Measurements from ENCODE around the gene TMEM176A. TPM values are rescaled to one million over a fixed set of nuclear protein-coding genes. Genes with fewer than 3 reads are reported as not detected.

The TMEM176A gene
- total and polyA plus RNA-seq, 2 donors (not counting 1 experiment from before 2014, with no cell fraction given) = 0.12 to 14.2 TPM

DNA sequence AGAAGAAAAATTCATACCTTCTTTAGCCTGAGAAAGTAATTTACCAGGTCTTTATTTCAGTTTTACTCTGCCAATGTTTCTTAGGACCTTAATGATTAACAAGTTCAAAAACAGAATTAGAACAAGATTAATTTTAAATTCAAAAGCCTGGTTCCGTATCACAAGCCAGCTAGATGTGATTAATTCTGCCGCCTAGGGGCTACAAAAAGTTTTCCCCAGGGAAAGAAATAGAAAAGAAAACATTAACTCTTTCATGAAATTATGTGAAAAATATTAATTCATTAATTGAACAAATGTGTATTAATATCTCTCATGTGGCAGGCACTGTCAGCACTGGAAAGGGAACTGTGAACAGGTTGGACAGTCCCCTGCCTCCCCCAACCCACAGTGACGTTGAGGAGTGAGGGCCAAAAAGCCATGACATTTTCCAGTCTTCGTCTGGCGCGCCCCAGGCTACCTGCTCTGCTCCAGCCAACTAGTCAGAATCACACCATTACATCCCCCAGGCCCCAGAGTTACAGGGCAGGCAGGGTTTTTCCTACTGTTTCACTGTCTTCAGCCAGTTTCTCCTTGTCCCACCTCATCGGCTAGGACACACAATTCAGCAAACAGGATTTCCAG, 20.1 kb downstream of the TMEM176A start:
- Histone ChIP-seq H3K27ac (ENCODE audit: insufficient read depth, low read length) (no peak overlapping the region), H3K79me2 (ENCODE audit: control insufficient read depth, insufficient read depth, low read length) (no peaks in the 10 kb centered on the region), H4K20me1 (ENCODE audit: control insufficient read depth, extremely low read depth, insufficient read depth, low read length) (no peaks in the 10 kb centered on the region), H3K27me3 (ENCODE audit: control insufficient read depth, insufficient read depth, low read length) (no peaks in the 10 kb centered on the region), H3K4me3 (replicated peaks in 1 of 4; ENCODE audit: control extremely low read depth in 1 of 4, insufficient read depth in 1 of 4, low read depth in 3 of 4, low read length in 4 of 4) (no peak overlapping the region), H3K9me3 (ENCODE audit: control insufficient read depth, insufficient read depth, low read depth, low read length) (no peaks in the 10 kb centered on the region), H3K4me2 (ENCODE audit: extremely low read depth, insufficient read depth, low read length) (no peak overlapping the region), H2AFZ (ENCODE audit: low read length) (no peak overlapping the region), H3K9ac (ENCODE audit: insufficient read depth, low read length) (no peak overlapping the region), H3K4me1 (ENCODE audit: control insufficient read depth, extremely low read depth, insufficient read depth, low read length) (no peaks in the 10 kb centered on the region), H3K36me3 (ENCODE audit: control insufficient read depth, insufficient read depth, low read length) (no peaks in the 10 kb centered on the region)
- DNase-seq (ENCODE audit: low read depth in 2 of 2) = no peak
- TF ChIP-seq EZH2 (IDR thresholded peaks at IDR 0.05; ENCODE audit: low read length, missing control alignments) = no peak
- TF ChIP-seq, protein P1, sequence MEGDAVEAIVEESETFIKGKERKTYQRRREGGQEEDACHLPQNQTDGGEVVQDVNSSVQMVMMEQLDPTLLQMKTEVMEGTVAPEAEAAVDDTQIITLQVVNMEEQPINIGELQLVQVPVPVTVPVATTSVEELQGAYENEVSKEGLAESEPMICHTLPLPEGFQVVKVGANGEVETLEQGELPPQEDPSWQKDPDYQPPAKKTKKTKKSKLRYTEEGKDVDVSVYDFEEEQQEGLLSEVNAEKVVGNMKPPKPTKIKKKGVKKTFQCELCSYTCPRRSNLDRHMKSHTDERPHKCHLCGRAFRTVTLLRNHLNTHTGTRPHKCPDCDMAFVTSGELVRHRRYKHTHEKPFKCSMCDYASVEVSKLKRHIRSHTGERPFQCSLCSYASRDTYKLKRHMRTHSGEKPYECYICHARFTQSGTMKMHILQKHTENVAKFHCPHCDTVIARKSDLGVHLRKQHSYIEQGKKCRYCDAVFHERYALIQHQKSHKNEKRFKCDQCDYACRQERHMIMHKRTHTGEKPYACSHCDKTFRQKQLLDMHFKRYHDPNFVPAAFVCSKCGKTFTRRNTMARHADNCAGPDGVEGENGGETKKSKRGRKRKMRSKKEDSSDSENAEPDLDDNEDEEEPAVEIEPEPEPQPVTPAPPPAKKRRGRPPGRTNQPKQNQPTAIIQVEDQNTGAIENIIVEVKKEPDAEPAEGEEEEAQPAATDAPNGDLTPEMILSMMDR (conservative IDR thresholded peaks at IDR 0.05 in 1 of 2, IDR thresholded peaks at IDR 0.05 in 1 of 2; ENCODE audit: low read depth in 1 of 2, low read length in 2 of 2) = no peak

DNA sequence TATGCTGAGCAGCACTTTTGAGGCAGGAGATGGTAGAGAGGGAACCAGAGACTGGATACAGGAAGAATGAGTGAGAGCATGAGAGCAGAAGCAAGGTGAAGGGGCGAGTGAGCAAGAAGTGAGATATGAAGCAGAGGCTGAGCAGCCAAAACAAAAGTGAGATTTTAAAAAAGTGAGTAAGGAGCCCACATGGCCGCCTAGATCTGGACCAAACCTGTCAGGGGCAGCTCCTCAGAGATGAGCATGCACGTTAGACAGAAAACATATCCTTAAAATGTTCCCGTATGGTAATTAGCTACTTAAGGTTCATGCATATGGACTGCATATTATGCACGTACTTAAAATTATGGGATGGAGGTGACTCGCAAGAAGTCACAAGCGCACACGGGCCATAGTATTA, 22.5 kb downstream of the TMEM176A start:
- no peak for DNase-seq (ENCODE audit: low read depth in 2 of 2)
- H3K4me2 ChIP-seq (ENCODE audit: extremely low read depth, insufficient read depth, low read length) = no peak overlapping the region
- H3K9me3 ChIP-seq (ENCODE audit: control insufficient read depth, insufficient read depth, low read depth, low read length) = no peaks in the 10 kb centered on the region
- H3K27me3 ChIP-seq (ENCODE audit: control insufficient read depth, insufficient read depth, low read length) = no peaks in the 10 kb centered on the region
- H3K27ac ChIP-seq (ENCODE audit: insufficient read depth, low read length) = no peak overlapping the region
- H3K4me3 ChIP-seq (replicated peaks in 1 of 4; ENCODE audit: control extremely low read depth in 1 of 4, insufficient read depth in 1 of 4, low read depth in 3 of 4, low read length in 4 of 4) = no peak overlapping the region
- no peak for TF ChIP-seq EZH2 (IDR thresholded peaks at IDR 0.05; ENCODE audit: low read length, missing control alignments)
- TF ChIP-seq, protein P1 (conservative IDR thresholded peaks at IDR 0.05 in 1 of 2, IDR thresholded peaks at IDR 0.05 in 1 of 2; ENCODE audit: low read depth in 1 of 2, low read length in 2 of 2) = no peak
- H3K9ac ChIP-seq (ENCODE audit: insufficient read depth, low read length) = no peak overlapping the region
- no peaks in the 10 kb centered on the region for H3K4me1 ChIP-seq (ENCODE audit: control insufficient read depth, extremely low read depth, insufficient read depth, low read length)
- no peaks in the 10 kb centered on the region for H4K20me1 ChIP-seq (ENCODE audit: control insufficient read depth, extremely low read depth, insufficient read depth, low read length)
- H3K36me3 ChIP-seq (ENCODE audit: control insufficient read depth, insufficient read depth, low read length) = no peaks in the 10 kb centered on the region
- no peaks in the 10 kb centered on the region for H3K79me2 ChIP-seq (ENCODE audit: control insufficient read depth, insufficient read depth, low read length)
- no peak overlapping the region for H2AFZ ChIP-seq (ENCODE audit: low read length)

DNA sequence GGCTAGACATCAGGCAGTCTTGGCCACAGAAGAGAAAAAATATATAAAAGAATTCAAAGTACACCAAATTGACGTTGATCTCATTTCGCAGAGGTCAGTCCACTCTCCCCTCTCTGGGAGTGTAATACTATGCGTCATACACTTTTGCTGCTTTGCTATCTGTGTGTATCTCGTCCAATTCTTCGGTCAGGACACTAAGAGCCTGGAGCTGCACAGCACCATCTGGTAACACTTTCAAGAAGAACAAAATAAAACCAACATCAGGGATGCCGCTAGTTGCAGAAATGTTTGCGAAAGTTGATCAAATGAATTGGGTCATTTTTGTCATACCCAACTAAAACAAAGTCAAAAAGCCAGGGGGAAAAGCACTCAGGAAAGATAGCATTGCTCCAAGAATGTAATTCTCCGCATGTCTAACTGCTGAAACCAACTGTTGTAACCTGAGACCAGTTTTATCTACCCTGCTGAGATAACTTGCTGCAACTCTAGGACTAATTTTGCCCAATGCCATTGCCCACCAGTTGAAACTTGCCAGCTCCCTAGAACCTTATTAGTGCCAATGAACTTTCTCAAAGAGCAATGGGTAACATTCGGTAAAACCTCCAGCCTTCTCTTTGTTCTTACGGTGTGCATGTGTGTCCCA, 23.0 kb downstream of the TMEM176A start:
- Histone ChIP-seq H2AFZ (ENCODE audit: low read length) (no peak overlapping the region), H3K9ac (ENCODE audit: insufficient read depth, low read length) (no peak overlapping the region), H3K4me3 (replicated peaks in 1 of 4; ENCODE audit: control extremely low read depth in 1 of 4, insufficient read depth in 1 of 4, low read depth in 3 of 4, low read length in 4 of 4) (no peak overlapping the region), H3K9me3 (ENCODE audit: control insufficient read depth, insufficient read depth, low read depth, low read length) (no peaks in the 10 kb centered on the region), H3K4me1 (ENCODE audit: control insufficient read depth, extremely low read depth, insufficient read depth, low read length) (no peaks in the 10 kb centered on the region), H3K27ac (ENCODE audit: insufficient read depth, low read length) (no peak overlapping the region), H4K20me1 (ENCODE audit: control insufficient read depth, extremely low read depth, insufficient read depth, low read length) (no peaks in the 10 kb centered on the region), H3K27me3 (ENCODE audit: control insufficient read depth, insufficient read depth, low read length) (no peaks in the 10 kb centered on the region), H3K4me2 (ENCODE audit: extremely low read depth, insufficient read depth, low read length) (no peak overlapping the region), H3K36me3 (ENCODE audit: control insufficient read depth, insufficient read depth, low read length) (no peaks in the 10 kb centered on the region), H3K79me2 (ENCODE audit: control insufficient read depth, insufficient read depth, low read length) (no peaks in the 10 kb centered on the region)
- TF ChIP-seq, protein P1 (conservative IDR thresholded peaks at IDR 0.05 in 1 of 2, IDR thresholded peaks at IDR 0.05 in 1 of 2; ENCODE audit: low read depth in 1 of 2, low read length in 2 of 2) = no peak
- no peak for TF ChIP-seq EZH2 (IDR thresholded peaks at IDR 0.05; ENCODE audit: low read length, missing control alignments)
- DNase-seq (ENCODE audit: low read depth in 2 of 2) = no peak
